Adrenal gland (tissue), 5 donors: ENCODE data around the gene NCF4.

Experiments
- CTCF ChIP-seq, 6 experiments: fragments of 450-650 bp in 4 of 6; fragments of 200-600 bp in 2 of 6; sonication (generic) in 1 of 6; IDR thresholded peaks; 1 replicate in 5 of 6; 2 replicates in 1 of 6; pipeline versions ENCODE4 v1.5.1 to v1.8.0; 2016 to 2021; ENCODE audit warnings: antibody characterized with exemption in 6 of 6, mild to moderate bottlenecking in 2 of 6, moderate library complexity in 1 of 6
- POLR2A ChIP-seq, 2 donors: fragments of 450-650 bp; IDR thresholded peaks; one replicate each; pipeline ENCODE4 v1.6.1; 2017; ENCODE audit warnings: antibody characterized with exemption in 2 of 2, mild to moderate bottlenecking in 2 of 2, moderate library complexity in 1 of 2
- donor health status: DM: no; HTN: no; CAD: no.

GRCh38 chr22:36907253-36908195 is 46.7 kb downstream of the NCF4 start:
- TF ChIP-seq POLR2A (IDR thresholded peaks at IDR 0.05) (no peak), CTCF (IDR thresholded peaks at IDR 0.05) (no peak)
